Gastroesophageal sphincter (tissue), 4 donors: Measurements from ENCODE around the gene MSH6. TPM values are rescaled to one million over a fixed set of nuclear protein-coding genes. Genes with fewer than 3 reads are reported as not detected.

Experiments used
- ATAC-seq: fragments of 150-250 bp; one replicate; pipeline ENCODE4 v1.9.1; 2016; ENCODE audit warnings: mild to moderate bottlenecking, moderate library complexity
- H3K27ac ChIP-seq, 4 donors: fragments of 200-600 bp; sonication (generic) in 3 of 4; 1 replicate in 3 of 4; 2 replicates in 1 of 4; pipeline ENCODE4 v1.5.1; 2016 to 2019
- H3K27me3 ChIP-seq: fragments of 200-600 bp; sonication (generic); one replicate; pipeline ENCODE4 v1.5.1; 2019
- H3K36me3 ChIP-seq, 2 donors: fragments of 200-600 bp; sonication (generic); one replicate each; pipeline ENCODE4 v1.5.1; 2019; ENCODE audit warnings: control low read depth in 1 of 2
- H3K4me1 ChIP-seq, 3 donors: fragments of 200-600 bp; sonication (generic); 1 replicate in 2 of 3; 2 replicates in 1 of 3; pipeline ENCODE4 v1.5.1; 2016 to 2019; ENCODE audit warnings: control low read depth in 2 of 3
- H3K4me3 ChIP-seq, 2 donors: fragments of 200-600 bp; sonication (generic); one replicate each; pipeline ENCODE4 v1.5.1; 2019; ENCODE audit warnings: mild to moderate bottlenecking in 1 of 2, moderate library complexity in 1 of 2
- H3K9me3 ChIP-seq, 3 donors: fragments of 200-600 bp; sonication (generic); one replicate each; pipeline ENCODE4 v1.5.1; 2017 to 2019; ENCODE audit warnings: control low read depth in 2 of 3
- EP300 ChIP-seq: sonication (generic); formaldehyde crosslinking; IDR thresholded peaks from one replicate; pipeline ENCODE4 v1.6.1; 2017; ENCODE audit warnings: antibody characterized with exemption, mild to moderate bottlenecking
- POLR2A ChIP-seq, 2 donors: fragments of 450-650 bp; IDR thresholded peaks; one replicate each; pipeline ENCODE4 v1.6.1; 2017; ENCODE audit warnings: antibody characterized with exemption in 2 of 2, mild to moderate bottlenecking in 2 of 2, moderate library complexity in 1 of 2
- POLR2AphosphoS5 ChIP-seq: sonication (generic); formaldehyde crosslinking; IDR thresholded peaks from one replicate; pipeline ENCODE4 v1.6.1; 2017; ENCODE audit warnings: antibody characterized with exemption
- WGBS, 2 donors: methylation state at CpG; one replicate each; pipeline ENCODE4 v1.1.5; 2018; ENCODE audit warnings: low coverage in 1 of 2; 5-methylcytosine and 5-hydroxymethylcytosine counted together
- total RNA-seq, 4 donors: library from RNA; depleted of rRNA; stranded (reverse); fragments of >200 nt; gene quantifications; one replicate each; pipeline ENCODE4 v1.1.0, GENCODE V29; 2016
- TF ChIP-seq, protein P1 (sequence below), 4 experiments: fragments of 200-600 bp in 2 of 4; fragments of 450-650 bp in 2 of 4; sonication (generic) in 1 of 4; IDR thresholded peaks; one replicate each; pipeline ENCODE4 v1.5.1; 2017 to 2019; ENCODE audit warnings: antibody characterized with exemption in 4 of 4, mild to moderate bottlenecking in 2 of 4, moderate library complexity in 2 of 4

Gene MSH6
- total RNA-seq, 4 donors from 2014 or later, result 31.1 to 57.0 (median 48.1) TPM

DNA sequence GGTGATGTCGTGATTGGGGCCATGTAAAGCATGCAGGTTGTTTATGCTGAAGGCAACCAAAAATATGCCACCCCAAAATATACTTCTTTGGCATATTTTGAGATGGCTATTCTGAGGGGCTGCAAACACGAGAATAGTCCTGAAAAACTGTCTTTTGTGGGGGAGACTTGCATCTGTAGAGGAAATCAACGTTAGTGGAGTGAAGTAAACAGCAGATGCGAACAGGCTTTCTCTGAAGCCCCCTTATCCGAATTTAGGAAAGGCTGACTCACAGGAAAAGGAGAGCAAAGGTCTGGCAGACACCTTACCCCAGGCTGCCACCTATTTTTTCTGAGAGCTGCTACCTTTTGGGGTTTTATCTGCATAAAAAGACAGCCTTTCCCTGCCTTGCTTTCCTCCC is 44.6 kb upstream of the MSH6 start:
- WGBS, 2 donors, result 72 to 90% methylated on average over 4 to 5 of the region's 5 CpGs
- no peak for ATAC-seq
- TF ChIP-seq, protein P1, sequence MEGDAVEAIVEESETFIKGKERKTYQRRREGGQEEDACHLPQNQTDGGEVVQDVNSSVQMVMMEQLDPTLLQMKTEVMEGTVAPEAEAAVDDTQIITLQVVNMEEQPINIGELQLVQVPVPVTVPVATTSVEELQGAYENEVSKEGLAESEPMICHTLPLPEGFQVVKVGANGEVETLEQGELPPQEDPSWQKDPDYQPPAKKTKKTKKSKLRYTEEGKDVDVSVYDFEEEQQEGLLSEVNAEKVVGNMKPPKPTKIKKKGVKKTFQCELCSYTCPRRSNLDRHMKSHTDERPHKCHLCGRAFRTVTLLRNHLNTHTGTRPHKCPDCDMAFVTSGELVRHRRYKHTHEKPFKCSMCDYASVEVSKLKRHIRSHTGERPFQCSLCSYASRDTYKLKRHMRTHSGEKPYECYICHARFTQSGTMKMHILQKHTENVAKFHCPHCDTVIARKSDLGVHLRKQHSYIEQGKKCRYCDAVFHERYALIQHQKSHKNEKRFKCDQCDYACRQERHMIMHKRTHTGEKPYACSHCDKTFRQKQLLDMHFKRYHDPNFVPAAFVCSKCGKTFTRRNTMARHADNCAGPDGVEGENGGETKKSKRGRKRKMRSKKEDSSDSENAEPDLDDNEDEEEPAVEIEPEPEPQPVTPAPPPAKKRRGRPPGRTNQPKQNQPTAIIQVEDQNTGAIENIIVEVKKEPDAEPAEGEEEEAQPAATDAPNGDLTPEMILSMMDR (IDR thresholded peaks at IDR 0.05), result no peak
- TF ChIP-seq POLR2AphosphoS5 (no peak), POLR2A (IDR thresholded peaks at IDR 0.05) (no peak), EP300 (no peak)
- H3K27me3 ChIP-seq, result peaks cover 4% of the 10 kb centered on the region
- H3K4me1 ChIP-seq, result no peaks in the 10 kb centered on the region
- H3K4me3 ChIP-seq, result no peak overlapping the region
- H3K9me3 ChIP-seq, result no peaks in the 10 kb centered on the region
- no peaks in the 10 kb centered on the region for H3K36me3 ChIP-seq
- no peak overlapping the region for H3K27ac ChIP-seq

DNA sequence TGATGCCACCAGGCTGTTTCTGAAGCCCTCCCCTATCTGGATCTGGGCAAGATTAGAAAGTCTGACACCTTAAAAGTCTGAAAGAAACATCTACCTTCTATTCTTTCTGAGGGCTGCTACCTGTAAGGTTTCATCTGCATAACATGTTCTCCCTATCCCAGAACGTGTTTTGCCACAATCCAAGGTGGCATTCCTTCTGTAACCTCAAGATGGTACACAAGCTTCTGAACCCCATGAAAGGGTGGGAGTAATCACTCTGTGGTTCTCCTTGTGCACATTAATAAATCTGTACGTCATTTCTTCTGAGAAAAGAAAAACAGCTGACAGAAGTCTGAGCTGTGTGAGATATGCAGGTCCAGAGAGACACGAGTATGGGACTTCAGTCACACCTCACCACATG is 41.8 kb upstream of the MSH6 start:
- H3K9me3 ChIP-seq, result no peaks in the 10 kb centered on the region
- H3K27ac ChIP-seq, result no peak overlapping the region
- no peak for TF ChIP-seq POLR2AphosphoS5
- TF ChIP-seq POLR2A (IDR thresholded peaks at IDR 0.05), result no peak
- TF ChIP-seq EP300, result no peak
- TF ChIP-seq, protein P1 (IDR thresholded peaks at IDR 0.05), result no peak
- no peak for ATAC-seq
- H3K36me3 ChIP-seq, result no peaks in the 10 kb centered on the region
- H3K4me3 ChIP-seq, result no peak overlapping the region
- no peaks in the 10 kb centered on the region for H3K4me1 ChIP-seq
- 54 to 67% methylated on average over 3 of the region's 3 CpGs for WGBS, 2 donors
- peaks cover 4% of the 10 kb centered on the region for H3K27me3 ChIP-seq

DNA sequence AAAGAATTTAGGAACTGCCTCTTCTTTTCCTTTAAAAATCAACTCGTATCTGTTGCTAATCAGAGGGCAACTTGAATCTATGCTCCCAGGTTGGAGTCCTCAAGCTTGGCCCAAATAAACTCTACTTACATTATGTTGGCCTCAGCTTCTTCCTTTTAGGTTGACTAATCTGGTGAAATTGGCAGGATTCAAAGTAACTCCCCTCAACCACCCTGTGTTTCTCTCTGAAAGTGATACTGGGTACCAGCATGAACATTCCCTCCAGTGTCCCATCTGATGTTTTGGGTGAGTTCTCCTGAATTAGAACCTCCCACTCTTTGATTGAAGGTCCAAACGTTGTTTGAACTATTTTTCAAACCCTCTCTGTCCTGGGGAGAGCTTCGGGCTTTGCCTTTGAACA is 41.3 kb upstream of the MSH6 start:
- Histone ChIP-seq H3K27me3 (peaks cover 4% of the 10 kb centered on the region), H3K4me1 (no peaks in the 10 kb centered on the region), H3K36me3 (no peaks in the 10 kb centered on the region), H3K4me3 (no peak overlapping the region), H3K9me3 (peaks cover 0 to 3% (median 0%) of the 10 kb centered on the region in 3 donors), H3K27ac (no peak overlapping the region)
- TF ChIP-seq, protein P1 (IDR thresholded peaks at IDR 0.05), result no peak
- TF ChIP-seq EP300 (no peak), POLR2AphosphoS5 (no peak), POLR2A (IDR thresholded peaks at IDR 0.05) (no peak)
- 32 to 60% methylated on average over 2 to 3 of the region's 3 CpGs for WGBS, 2 donors
- ATAC-seq, result no peak

DNA sequence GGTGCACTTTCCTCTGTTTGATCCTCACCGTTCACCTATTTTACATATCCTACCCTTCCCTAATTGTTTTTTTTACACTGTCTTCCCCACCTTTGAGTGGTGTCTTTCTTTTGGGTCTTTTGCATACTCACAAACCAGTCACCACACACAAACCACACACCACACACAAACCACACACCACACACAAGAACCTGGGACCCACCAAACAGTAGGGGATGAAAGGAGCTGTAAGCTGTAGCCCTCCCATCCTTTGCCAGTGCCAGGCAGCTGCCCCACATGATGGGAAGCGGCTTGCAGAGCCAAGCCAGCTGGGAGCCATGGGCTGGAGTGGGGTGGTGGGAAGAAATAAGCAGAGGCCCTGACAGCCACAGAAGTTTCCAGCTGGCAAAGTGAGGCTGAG is 38.9 kb upstream of the MSH6 start:
- Histone ChIP-seq H3K9me3 (peaks cover 0 to 21% (median 0%) of the 10 kb centered on the region in 3 donors), H3K36me3 (no peaks in the 10 kb centered on the region), H3K27ac (no peak overlapping the region), H3K27me3 (peaks cover 4% of the 10 kb centered on the region), H3K4me1 (no peaks in the 10 kb centered on the region), H3K4me3 (no peak overlapping the region)
- 40 to 56% methylated on average over 1 of the region's 2 CpGs for WGBS, 2 donors
- TF ChIP-seq POLR2AphosphoS5 (no peak), EP300 (no peak), POLR2A (IDR thresholded peaks at IDR 0.05) (no peak)
- TF ChIP-seq, protein P1 (IDR thresholded peaks at IDR 0.05), result no peak
- ATAC-seq, result no peak

DNA sequence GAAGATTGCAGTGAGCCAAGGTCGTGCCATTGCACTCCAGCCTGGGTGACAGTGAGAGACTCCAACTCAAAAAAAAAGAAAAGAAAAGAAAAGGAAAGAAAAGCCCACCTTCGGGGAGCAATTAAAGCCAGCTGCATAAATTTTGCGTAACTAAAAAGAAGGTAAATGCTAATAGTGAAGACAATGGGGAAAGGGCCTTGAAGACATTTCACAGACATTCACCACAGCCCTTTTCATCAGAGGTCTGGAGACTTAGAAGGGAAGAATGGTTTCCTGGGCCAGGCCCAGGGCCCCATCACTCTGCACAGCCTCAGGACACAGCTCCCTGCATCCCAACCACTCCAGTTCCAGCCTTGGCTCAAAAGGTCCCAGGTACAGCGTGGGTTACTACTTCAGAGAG is 35.1 kb upstream of the MSH6 start:
- Histone ChIP-seq H3K4me3 (no peak overlapping the region), H3K27ac (no peak overlapping the region), H3K4me1 (no peaks in the 10 kb centered on the region), H3K27me3 (peaks cover 10% of the 10 kb centered on the region), H3K36me3 (no peaks in the 10 kb centered on the region), H3K9me3 (peaks cover 0 to 21% (median 0%) of the 10 kb centered on the region in 3 donors)
- ATAC-seq, result no peak
- TF ChIP-seq POLR2AphosphoS5 (no peak), POLR2A (IDR thresholded peaks at IDR 0.05) (no peak), EP300 (no peak)
- TF ChIP-seq, protein P1 (IDR thresholded peaks at IDR 0.05), result no peak
- WGBS, 2 donors, result 71 to 100% methylated on average over 2 to 3 of the region's 4 CpGs
